Activated CD4-positive, alpha-beta memory T cell treated with anti-CD3 and anti-CD28 coated beads, Interleukin-2, amount 10 ng/mL, durations not matched to agents 7 days and 5 days (primary cell): Measurements from ENCODE around the gene RBFOX2. TPM values are rescaled to one million over a fixed set of nuclear protein-coding genes. Genes with fewer than 3 reads are reported as not detected.
"Not testable (repeated sequence)": the region's sequence is repeated elsewhere in the genome, so short reads cannot be mapped to it uniquely, and the experiment has no call there.

Experiments used
- CTCF ChIA-PET: fragments of 350-600 bp; sonication (Branson Sonifier 250); formaldehyde crosslinking; loops from one replicate; lab custom pipeline; 2021; ENCODE audit warnings: antibody characterized with exemption, inconsistent platforms; lab: Charles Lee
- POLR2A ChIA-PET: fragments of 350-600 bp; sonication (Branson Sonifier 250); formaldehyde crosslinking; loops from one replicate; lab custom pipeline; 2021; ENCODE audit warnings: antibody characterized with exemption; lab: Charles Lee
- DNase-seq: peaks from one replicate; pipeline ENCODE4 v3.0.0-alpha.2; 2020
- H3K27ac Mint-ChIP-seq: one replicate; pipeline ENCODE4 v1.8.0; 2021; ENCODE audit warnings: mild to moderate bottlenecking, mixed read lengths
- H3K27me3 Mint-ChIP-seq: one replicate; pipeline ENCODE4 v1.8.0; 2021; ENCODE audit warnings: mixed read lengths
- H3K36me3 Mint-ChIP-seq: one replicate; pipeline ENCODE4 v1.8.0; 2021; ENCODE audit warnings: low read depth, mixed read lengths
- H3K4me1 Mint-ChIP-seq: one replicate; pipeline ENCODE4 v1.8.0; 2021; ENCODE audit warnings: mixed read lengths
- H3K4me3 Mint-ChIP-seq: one replicate; pipeline ENCODE4 v1.8.0; 2021; ENCODE audit warnings: mild to moderate bottlenecking, mixed read lengths
- H3K9me3 Mint-ChIP-seq: one replicate; pipeline ENCODE4 v1.8.0; 2021; ENCODE audit warnings: mixed read lengths
- total RNA-seq, 2 experiments: library from RNA; stranded (reverse); gene quantifications; one replicate each; pipeline ENCODE4 v1.2.3, GENCODE V29; 2021

The RBFOX2 gene
- total RNA-seq, 2 experiments from 2014 or later, result 0.83 to 1.4 TPM

DNA sequence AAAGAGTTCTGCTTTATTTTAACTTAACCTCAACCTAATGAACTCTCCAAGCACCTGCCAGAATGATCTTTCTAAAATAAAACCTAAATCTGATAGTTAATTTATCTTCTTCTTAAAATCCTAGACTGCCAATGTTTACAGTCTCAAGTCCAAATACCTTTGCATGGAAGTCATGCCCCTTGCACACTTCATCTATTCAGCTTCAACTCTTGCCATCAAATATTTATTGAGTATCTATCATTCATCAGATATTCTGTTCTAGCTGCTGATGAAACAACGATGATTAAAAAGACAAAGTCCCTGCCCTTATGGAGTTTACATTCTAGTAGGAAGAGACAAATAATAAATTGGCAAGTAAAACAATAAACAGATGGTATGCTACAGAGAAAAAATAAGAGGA lies 209.2 kb downstream of the RBFOX2 start:
- Mint-ChIP-seq H3K36me3 (no peaks in the 10 kb centered on the region), H3K27ac (no peak overlapping the region), H3K4me3 (no peak overlapping the region), H3K9me3 (no peaks in the 10 kb centered on the region), H3K4me1 (peaks cover 8% of the 10 kb centered on the region), H3K27me3 (no peaks in the 10 kb centered on the region)
- CTCF ChIA-PET, result no interaction called here
- no peak for DNase-seq
- POLR2A ChIA-PET, result no interaction called here

GRCh38 chr22:35818897-35819296 lies 209.7 kb downstream of the RBFOX2 start:
- ChIA-PET POLR2A (no interaction called here), CTCF (no interaction called here)
- no peaks in the 10 kb centered on the region for H3K9me3 Mint-ChIP-seq
- H3K36me3 Mint-ChIP-seq, result no peaks in the 10 kb centered on the region
- H3K4me3 Mint-ChIP-seq, result no peak overlapping the region
- H3K27ac Mint-ChIP-seq, result no peak overlapping the region
- H3K4me1 Mint-ChIP-seq, result peaks cover 8% of the 10 kb centered on the region
- H3K27me3 Mint-ChIP-seq, result no peaks in the 10 kb centered on the region
- no peak for DNase-seq

- Mint-ChIP-seq H3K36me3 (no peaks in the 10 kb centered on the region), H3K4me3 (no peak overlapping the region), H3K27me3 (peaks cover 1% of the 10 kb centered on the region), H3K27ac (no peak overlapping the region), H3K9me3 (peaks cover 3% of the 10 kb centered on the region), H3K4me1 (no peaks in the 10 kb centered on the region)
- POLR2A ChIA-PET, result no interaction called here
- CTCF ChIA-PET, result no interaction called here
- no peak for DNase-seq
Observed at GRCh38 chr22:35812600-35812999, 216.0 kb downstream of the RBFOX2 start.

DNA sequence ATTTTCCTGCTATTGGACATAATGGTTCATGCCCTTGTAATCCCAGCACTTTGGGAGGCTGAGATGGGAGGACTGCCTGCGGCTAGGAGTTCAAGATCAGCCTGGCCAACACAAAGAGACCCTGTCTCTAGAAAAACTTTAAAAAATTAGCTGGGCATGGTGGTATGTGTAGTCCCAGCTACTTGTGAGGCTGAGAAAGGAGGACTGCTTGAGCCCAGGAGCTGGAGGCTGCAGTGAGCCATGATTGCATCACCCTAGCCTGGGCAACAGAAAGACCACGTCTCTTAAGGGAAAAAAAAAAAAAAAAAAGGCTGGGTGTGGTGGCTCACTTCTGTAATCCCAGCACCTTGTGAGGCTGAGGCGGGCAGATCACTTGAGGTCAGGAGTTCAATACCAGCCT lies 217.0 kb downstream of the RBFOX2 start:
- ChIA-PET CTCF (interaction anchor here (0.6 kb wide), 1 partner anchor 273 kb away, joined by 3 read pairs; no protein-coding TSS in a partner anchor), POLR2A (no interaction called here)
- Mint-ChIP-seq H3K9me3 (peaks cover 3% of the 10 kb centered on the region), H3K27ac (no peak overlapping the region), H3K36me3 (no peaks in the 10 kb centered on the region), H3K4me1 (no peaks in the 10 kb centered on the region), H3K4me3 (no peak overlapping the region), H3K27me3 (peaks cover 1% of the 10 kb centered on the region)
- no peak for DNase-seq

DNA sequence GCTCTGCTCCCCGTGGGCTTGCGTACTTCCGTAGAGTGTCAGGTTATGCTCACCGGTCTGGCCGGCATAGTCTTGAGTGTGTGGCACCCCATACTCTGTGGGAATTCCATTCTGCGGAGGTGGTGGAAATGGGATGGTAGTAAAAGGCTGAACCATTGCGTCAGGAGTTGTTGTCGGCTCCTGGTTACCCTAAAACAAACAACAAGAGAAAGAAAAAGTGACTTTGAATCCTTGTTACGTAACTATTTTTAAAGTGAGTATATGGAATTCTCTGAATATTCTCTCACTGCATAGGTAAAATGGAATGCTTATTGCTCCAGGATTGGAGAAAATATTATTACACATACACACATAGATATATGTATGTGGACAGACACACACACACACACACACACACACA lies 218.8 kb downstream of the RBFOX2 start:
- Mint-ChIP-seq H3K27me3 (peaks cover 1% of the 10 kb centered on the region), H3K36me3 (no peaks in the 10 kb centered on the region), H3K27ac (no peak overlapping the region), H3K4me1 (no peaks in the 10 kb centered on the region), H3K9me3 (peaks cover 3% of the 10 kb centered on the region), H3K4me3 (no peak overlapping the region)
- DNase-seq, result no peak
- POLR2A ChIA-PET, result no interaction called here
- CTCF ChIA-PET, result no interaction called here

DNA sequence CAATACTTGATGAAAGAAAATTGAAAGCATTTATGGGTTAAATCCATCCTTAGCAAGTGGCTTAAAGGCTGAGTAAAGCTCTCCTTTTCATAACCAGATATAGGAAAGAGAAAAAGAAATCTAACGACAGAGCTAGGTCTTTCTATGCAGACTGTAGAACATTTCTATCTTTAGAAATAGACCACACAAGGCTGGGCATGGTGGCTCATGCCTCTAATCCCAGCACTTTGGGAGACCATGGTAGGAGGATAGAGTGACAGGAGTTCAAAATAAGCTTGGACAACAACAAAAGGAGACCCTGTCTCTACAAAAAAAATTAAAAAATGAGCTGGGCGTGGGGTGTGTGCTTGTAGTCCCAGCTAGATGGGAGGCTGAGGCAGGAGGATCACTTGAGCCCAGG lies 220.2 kb downstream of the RBFOX2 start:
- Mint-ChIP-seq H3K4me3 (no peak overlapping the region), H3K9me3 (no peaks in the 10 kb centered on the region), H3K36me3 (no peaks in the 10 kb centered on the region), H3K27me3 (peaks cover 1% of the 10 kb centered on the region), H3K4me1 (no peaks in the 10 kb centered on the region), H3K27ac (no peak overlapping the region)
- no peak for DNase-seq
- ChIA-PET CTCF (interaction anchor here (1.5 kb wide), 1 partner anchor 182 kb away, joined by 4 read pairs; no protein-coding TSS in a partner anchor), POLR2A (no interaction called here)

DNA sequence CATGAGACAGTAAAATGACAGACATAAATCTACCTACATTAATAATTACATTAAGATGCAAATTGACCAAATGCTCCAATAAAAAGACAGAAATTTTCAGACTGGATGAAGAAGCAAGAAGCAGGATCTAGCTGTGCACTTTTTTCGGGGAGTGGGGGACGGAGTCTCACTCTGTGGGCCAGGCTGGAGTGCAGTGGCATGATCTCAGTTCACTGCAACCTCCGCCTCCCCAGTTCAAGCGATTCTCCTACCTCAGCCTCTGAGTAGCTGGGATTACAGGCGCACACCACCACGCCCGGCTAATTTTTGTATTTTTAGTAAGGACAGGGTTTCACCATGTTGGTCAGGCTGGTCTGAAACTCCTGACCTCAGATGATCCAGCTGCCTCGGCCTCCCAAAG lies 222.0 kb downstream of the RBFOX2 start:
- H3K36me3 Mint-ChIP-seq, CTCF ChIA-PET, H3K27ac Mint-ChIP-seq, H3K4me1 Mint-ChIP-seq, H3K27me3 Mint-ChIP-seq, H3K9me3 Mint-ChIP-seq, DNase-seq, H3K4me3 Mint-ChIP-seq, POLR2A ChIA-PET: not testable (repeated sequence)

DNA sequence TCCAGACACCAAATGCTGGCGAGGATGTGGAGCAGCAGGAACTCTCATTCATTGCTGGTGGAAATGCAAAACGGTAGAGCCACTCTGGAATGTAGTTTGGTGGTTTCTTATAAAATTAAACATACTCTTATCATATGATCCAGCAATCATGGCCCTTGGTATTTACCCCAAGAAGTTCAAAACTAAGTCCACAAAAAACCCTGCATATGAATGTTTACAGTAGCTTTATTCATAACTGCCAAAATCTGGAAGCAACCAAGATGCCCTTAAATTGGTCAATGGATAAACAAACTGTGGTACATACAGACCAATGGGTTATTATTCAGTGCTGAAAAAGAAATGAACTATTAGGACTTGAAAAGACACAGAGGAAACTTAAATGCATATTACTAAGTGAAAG lies 223.2 kb downstream of the RBFOX2 start:
- H3K27me3 Mint-ChIP-seq, result peaks cover 1% of the 10 kb centered on the region
- DNase-seq, result no peak
- H3K9me3 Mint-ChIP-seq, result no peaks in the 10 kb centered on the region
- H3K4me1 Mint-ChIP-seq, result peaks cover 6% of the 10 kb centered on the region
- H3K4me3 Mint-ChIP-seq, result no peak overlapping the region
- ChIA-PET POLR2A (no interaction called here), CTCF (no interaction called here)
- no peak overlapping the region for H3K27ac Mint-ChIP-seq
- H3K36me3 Mint-ChIP-seq, result no peaks in the 10 kb centered on the region

DNA sequence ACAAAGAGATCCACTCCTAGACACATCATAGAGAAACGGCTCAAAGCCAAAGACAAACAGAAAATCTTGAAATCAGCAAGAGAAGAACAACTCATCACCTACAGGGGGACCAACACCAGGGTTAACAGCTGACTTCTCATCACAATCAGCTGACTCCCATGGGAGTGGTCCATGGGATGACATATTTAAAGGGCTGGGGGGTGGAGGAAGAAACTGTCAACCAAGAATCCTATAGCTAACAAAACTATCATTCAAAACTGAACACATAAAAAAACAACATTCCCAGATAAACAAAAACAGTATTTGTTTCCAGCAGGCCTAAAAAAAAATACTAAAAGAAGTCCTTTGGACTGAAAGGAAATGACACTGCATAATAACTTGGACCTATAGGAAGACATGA lies 224.2 kb downstream of the RBFOX2 start:
- Mint-ChIP-seq H3K9me3 (no peaks in the 10 kb centered on the region), H3K4me3 (no peak overlapping the region), H3K27ac (no peak overlapping the region), H3K4me1 (peaks cover 6% of the 10 kb centered on the region), H3K27me3 (peaks cover 1% of the 10 kb centered on the region), H3K36me3 (no peaks in the 10 kb centered on the region)
- CTCF ChIA-PET, result no interaction called here
- DNase-seq, result no peak
- POLR2A ChIA-PET, result no interaction called here

- CTCF ChIA-PET, result no interaction called here
- H3K36me3 Mint-ChIP-seq, result no peaks in the 10 kb centered on the region
- POLR2A ChIA-PET, result no interaction called here
Observed at GRCh38 chr22:35802885-35803284, 225.7 kb downstream of the RBFOX2 start.

DNA sequence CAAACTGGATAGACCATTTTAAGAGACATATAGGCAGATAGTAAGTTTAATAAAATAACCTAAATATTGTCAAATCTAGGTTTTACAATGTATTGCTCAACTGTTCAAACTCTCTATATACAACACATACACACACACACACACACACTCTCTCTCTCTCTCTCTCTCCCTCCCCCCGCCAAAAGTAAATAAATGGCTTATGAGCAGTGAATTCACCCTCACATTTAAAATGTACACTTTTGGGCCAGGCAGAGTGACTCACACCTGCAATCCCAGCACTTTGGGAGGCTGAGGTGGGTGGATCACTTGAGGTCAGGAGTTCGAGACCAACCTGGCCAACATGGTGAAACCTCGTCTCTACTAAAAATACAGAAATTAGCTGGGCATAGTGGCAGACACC lies 227.3 kb downstream of the RBFOX2 start:
- POLR2A ChIA-PET, H3K4me3 Mint-ChIP-seq, H3K36me3 Mint-ChIP-seq, H3K4me1 Mint-ChIP-seq, H3K9me3 Mint-ChIP-seq, H3K27me3 Mint-ChIP-seq, CTCF ChIA-PET, H3K27ac Mint-ChIP-seq, DNase-seq: not testable (repeated sequence)

More at GRCh38 chr22:35802885-35803284, 225.7 kb downstream of the RBFOX2 start:
- Mint-ChIP-seq H3K4me3 (no peak overlapping the region), H3K27me3 (no peaks in the 10 kb centered on the region), H3K9me3 (no peaks in the 10 kb centered on the region), H3K4me1 (peaks cover 6% of the 10 kb centered on the region), H3K27ac (no peak overlapping the region)
- DNase-seq, result no peak

GRCh38 chr22:35799150-35799549 lies 229.5 kb downstream of the RBFOX2 start:
- H3K4me1 Mint-ChIP-seq, result peaks cover 6% of the 10 kb centered on the region
- no peaks in the 10 kb centered on the region for H3K36me3 Mint-ChIP-seq
- H3K9me3 Mint-ChIP-seq, result no peaks in the 10 kb centered on the region
- H3K4me3 Mint-ChIP-seq, result no peak overlapping the region
- POLR2A ChIA-PET, result no interaction called here
- no peak overlapping the region for H3K27ac Mint-ChIP-seq
- no peak for DNase-seq
- H3K27me3 Mint-ChIP-seq, result no peaks in the 10 kb centered on the region
- CTCF ChIA-PET, result no interaction called here

DNA sequence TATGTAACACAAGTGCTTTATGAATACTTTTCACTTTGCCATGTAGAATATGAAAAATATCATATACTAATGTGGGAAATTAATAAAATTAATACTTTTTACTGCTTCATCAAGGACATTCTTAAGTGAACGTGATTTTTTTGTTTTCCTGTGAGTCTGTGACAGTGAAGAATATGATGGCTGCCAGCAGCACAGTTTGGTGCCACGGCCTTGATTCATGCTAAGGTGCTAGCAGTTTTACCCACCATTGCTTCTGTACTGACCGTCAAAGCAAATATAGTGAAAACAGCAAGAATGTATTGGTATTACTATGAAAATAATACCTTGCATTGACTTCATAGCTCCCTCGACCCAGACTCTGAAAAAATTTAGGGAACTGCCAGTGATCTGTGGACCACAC lies 231.2 kb downstream of the RBFOX2 start:
- POLR2A ChIA-PET, result no interaction called here
- Mint-ChIP-seq H3K36me3 (no peaks in the 10 kb centered on the region), H3K27ac (no peak overlapping the region), H3K27me3 (no peaks in the 10 kb centered on the region), H3K4me1 (peaks cover 5% of the 10 kb centered on the region), H3K4me3 (no peak overlapping the region), H3K9me3 (no peaks in the 10 kb centered on the region)
- no peak for DNase-seq
- CTCF ChIA-PET, result no interaction called here

GRCh38 chr22:35795476-35795875 lies 233.1 kb downstream of the RBFOX2 start:
- no peaks in the 10 kb centered on the region for H3K27me3 Mint-ChIP-seq
- no peaks in the 10 kb centered on the region for H3K36me3 Mint-ChIP-seq
- H3K9me3 Mint-ChIP-seq, result no peaks in the 10 kb centered on the region
- DNase-seq, result no peak
- H3K27ac Mint-ChIP-seq, result no peak overlapping the region
- CTCF ChIA-PET, result interaction anchor here (0.5 to 1.2 kb wide), 2 partner anchors 168 to 271 kb away, joined by 3 to 4 read pairs; no protein-coding TSS in a partner anchor
- POLR2A ChIA-PET, result no interaction called here
- no peak overlapping the region for H3K4me3 Mint-ChIP-seq
- no peaks in the 10 kb centered on the region for H3K4me1 Mint-ChIP-seq
